Retinal pigment epithelial cell (primary cell): Measurements from ENCODE around the gene NDST1.
A peak's percentile ranks its signal among the peaks of the same experiment; 100 is the strongest.
"Not testable (repeated sequence)": the region's sequence is repeated elsewhere in the genome, so short reads cannot be mapped to it uniquely, and the experiment has no call there.

Experiments used
- DNase-seq: peaks from one replicate; pipeline ENCODE4 v3.0.0-alpha.2; 2010; ENCODE audit warnings: low read depth
- H3K4me3 ChIP-seq: 2 replicates; pipeline ENCODE4 v1.5.1; 2011; ENCODE audit warnings: mild to moderate bottlenecking, low read length, control low read depth, moderate library complexity
- CTCF ChIP-seq: conservative IDR thresholded peaks from 2 replicates; pipeline ENCODE4 v1.5.1; 2011; ENCODE audit warnings: low read depth, low read length, control low read depth, inconsistent platforms

The NDST1 gene

DNA sequence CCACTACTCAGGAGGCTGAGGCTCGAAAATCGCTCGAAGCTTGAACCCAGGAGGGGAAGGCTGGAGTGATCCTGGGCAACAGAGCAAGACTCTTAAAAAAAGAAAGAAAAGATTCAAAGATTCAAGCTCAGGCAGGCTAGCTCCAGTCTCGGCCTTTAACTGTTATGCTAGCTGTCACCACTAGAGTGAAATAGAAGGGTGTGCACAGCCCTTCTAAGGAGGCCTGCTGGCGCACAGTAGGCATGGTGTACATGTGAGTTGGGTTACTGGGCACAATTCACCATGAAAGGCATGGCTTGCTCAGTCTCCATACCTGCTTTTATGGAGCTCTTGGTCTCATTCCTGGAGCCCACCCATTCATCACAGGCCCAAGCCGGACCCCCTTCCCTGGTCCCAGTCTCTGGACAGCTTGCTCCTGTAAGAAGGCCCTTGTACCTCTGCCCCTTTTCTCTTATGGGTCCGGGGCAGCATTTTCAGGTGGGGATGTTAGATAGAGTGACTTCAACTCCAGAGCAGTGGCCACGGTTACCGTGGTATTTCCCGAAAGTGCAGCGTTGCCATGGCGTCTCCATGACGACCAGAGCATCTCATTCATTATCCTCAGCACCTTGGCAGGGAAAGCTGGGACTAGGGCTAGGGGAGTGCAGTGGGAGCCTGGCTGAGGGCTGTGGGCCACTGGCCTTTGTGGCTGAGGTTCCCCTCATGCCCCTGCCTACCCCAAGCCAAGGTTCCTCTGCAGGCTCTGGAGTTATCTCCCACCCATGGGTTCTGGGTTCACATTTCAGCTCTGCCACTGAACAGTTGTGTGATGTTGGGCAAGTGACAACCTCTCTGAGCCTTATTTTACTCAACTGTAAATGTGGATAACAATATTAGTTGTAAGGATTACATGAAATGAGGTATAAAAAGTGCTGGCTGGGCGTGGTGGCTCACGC is 5.7 kb downstream of the NDST1 start:
- no peak overlapping the region for H3K4me3 ChIP-seq
- DNase-seq, result no peak
- TF ChIP-seq CTCF, result peak; percentile 19

DNA sequence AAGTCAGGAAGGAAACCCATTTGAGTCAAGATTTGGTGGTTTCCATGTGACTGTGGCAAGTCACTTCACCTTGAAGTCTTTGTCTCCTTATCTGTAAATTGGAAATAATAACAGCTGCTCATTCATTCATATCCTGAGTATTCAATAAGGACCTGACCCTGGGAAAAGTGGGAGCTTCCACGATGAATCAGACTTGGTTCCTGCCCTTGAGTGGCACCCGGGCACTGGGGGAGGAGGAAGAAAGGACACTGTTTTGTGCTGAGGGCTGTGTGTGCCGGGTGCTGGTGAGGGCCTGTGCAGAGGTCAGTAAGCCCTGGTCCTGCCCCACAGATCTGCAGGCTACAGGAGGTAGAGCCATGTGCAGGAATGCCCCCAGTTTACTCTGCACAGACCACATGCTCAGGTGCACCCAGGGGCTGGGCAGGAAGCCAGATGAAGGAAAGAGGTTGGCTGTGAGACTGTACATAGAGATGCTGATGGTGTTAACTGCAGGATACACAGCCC is 6.8 kb downstream of the NDST1 start:
- no peak for DNase-seq
- no peak overlapping the region for H3K4me3 ChIP-seq
- no peak for TF ChIP-seq CTCF

GRCh38 chr5:150515446-150515845 is 7.5 kb downstream of the NDST1 start:
- DNase-seq, result no peak
- H3K4me3 ChIP-seq, result no peak overlapping the region
- TF ChIP-seq CTCF, result no peak

- no peak for TF ChIP-seq CTCF
- no peak for DNase-seq
- H3K4me3 ChIP-seq, result no peak overlapping the region
Measured at GRCh38 chr5:150516011-150516410, 8.1 kb downstream of the NDST1 start.

DNA sequence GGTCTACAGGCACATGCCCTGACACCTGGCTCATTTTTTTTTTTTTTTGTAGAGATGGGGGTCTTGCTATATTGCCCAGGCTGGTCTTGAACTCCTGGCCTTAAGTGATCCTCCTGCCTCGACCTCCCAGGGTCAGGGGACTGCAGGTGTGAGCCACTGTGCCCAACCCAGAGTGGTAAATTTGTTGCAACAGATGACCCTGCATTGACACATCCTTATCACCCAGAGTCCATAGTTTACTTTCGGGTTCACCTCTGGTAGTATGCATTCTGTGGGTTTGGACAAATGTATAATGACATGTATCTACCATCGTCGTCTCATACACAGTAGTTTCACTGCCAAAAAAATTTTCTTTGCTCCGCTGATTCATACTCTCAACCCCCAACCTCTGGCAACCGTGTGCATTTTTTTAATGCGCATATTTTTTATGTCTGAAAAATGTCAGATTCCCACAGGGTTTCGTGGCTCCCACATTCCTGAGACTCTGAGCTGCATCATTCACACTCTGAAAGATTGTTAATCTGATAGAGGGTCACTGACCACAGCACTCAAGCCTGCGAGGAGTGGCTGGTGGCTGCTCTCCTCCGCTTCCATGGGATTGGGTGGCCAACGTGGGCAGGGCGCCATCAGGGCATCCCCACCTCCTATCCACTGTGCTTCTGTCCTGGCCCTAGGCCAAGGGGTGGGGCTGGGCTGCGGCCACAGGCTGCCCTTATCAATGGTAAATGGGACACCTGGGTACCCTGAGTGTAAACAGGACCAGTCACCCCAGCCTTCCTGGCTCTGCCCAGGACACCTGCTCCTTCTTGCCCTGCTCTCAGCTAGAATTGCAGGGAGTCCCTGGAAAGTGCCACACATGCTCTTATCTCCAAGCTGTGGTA is 9.6 kb downstream of the NDST1 start:
- peak; percentile 94 for DNase-seq
- H3K4me3 ChIP-seq, result no peak overlapping the region
- TF ChIP-seq CTCF, result no peak

DNA sequence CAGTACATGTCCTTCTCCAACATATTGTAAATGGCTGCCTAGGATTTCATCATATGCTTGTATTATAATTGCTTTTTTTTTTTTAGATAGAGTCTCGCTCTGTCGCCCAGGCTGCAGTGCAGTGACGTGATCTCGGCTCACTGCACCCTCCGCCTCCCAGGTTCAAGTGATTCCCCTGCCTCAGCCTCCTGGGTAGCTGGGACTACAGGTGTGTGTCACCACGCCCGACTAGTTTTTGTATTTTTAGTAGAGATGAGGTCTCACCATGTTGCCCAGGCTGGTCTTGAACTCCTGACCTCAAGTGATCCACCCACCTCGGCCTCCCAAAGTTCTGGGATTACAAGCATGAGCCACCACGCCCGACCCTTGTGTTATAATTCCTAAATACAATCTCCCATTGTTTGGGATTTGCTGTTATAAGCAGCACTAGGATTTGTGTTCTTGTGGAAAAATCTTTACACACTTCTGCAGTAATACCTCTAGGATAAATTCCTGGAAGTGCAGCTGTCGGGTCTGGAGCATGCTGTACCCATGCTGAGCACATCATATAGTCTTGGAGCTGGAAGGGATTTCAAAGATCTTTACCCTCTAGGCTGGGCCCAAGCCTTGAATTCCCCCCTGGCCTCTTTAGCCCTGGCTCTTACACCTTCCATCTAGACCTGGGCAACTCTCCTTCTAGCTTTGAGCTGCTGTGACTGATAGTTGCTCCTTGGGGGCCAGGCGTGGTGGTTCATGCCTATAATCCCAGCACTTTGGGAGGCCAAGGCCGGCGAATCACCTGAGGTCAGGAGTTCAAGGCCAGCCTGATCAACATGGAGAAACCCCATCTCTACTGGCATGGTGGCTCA is 11.0 kb downstream of the NDST1 start:
- DNase-seq, H3K4me3 ChIP-seq: not testable (repeated sequence)
